ENCODE results near the gene KREMEN2.

The KREMEN2 gene

DNA sequence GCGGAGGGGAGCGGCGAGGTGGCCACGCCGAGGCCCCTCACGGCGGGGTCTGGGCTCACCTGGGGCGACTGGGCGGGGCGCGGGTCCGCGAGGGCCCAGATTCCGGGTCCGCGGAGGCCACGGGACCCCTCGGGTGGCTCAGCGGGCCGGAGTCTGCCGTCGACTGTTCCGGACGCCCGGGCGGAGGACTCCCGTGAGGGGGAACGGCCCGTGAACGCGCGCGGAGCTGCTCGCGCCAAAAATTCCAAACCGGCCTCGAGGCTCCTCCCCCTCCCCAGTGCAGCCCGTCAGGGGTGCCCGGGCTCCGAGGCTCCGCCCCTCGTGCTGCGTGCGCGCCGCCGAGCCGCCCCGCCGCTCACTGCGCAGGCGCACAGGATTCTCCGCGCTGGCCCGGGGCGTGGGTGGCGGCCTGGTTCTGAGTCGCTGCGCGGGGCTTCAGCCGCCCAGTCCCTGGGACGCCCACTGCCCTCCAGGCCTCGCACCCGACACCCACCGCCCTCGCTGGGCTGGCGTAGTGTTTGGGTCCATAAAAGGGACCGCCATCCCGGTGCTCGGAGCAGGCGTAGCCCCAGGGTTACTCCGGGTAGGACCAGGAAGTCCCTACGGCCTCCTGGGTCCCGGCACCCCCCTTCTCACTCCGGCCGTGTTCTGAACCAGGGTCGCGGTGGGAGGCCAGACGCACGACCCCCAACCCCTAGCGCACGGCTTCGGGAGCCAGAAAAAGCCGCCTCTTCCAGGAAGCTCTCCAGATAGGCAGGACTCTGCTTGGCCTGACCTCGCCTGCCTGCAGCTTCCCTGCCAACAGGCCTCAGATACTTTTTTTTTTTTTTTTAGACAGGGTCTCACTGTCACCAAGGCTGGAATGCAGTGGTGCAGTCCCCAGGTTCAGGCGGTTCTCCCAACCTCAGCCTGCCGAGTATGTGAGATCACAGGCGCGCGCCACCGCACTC is 16.4 kb downstream of the KREMEN2 start, which contains the start of gene PKMYT1:
TSS of gene PKMYT1 (minus strand) at position 220 of the 950 bp plus-strand sequence. CDS start 789 bp downstream, outside the sequence.
- DNase-seq: peak; percentile 94

DNA sequence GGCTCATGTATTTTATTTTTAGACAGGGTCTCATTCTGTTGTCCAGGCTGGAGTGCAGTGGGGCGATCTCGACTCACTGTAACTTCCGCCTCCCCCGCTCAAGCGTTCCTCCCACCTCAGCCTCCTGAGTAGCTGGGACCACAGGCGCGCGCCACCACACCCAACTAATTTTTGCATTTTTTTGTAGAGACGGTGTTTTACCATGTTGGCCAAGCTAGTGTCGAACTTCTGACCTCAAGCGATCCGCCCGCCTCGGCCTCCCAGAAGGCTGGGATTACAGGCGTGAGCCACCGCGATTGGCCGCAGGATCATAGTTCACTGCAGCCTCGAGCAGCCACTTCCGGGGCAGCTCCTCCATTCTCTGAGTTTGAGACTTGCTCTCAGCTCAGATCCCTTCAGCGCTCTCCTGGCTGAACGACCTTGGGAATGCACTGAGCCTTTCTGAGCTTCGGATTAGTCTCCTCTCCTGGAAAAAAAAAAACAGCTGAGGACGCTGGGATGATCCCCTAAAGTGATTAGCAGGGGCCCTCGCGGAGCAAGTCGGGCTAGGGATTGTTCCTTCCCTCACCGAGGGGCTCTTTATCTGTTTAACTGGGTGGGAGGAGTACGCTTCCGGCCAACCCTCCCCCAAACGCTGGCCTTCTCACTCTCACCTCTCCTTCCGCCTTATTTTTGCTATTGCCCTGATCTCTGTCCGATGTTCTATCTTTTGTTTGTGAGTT is 17.3 kb downstream of the KREMEN2 start:
- no peak for DNase-seq

DNA sequence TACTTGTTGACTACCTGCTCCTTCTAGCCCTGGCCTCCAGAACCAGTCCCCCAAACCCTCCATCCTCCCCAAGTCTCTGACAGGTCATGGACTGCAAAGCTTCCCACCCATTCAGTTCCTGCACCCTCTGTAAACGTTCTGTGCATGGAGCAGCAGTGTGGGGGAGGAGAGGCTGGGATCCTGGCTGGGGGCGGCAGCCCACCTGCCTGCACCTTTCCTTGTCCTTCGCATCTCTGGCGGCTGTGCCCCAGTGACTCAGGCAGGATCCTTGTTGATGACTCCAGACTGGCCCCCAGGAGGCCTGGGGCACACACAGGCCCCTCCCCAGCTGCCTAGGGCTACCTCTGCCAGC is 17.8 kb downstream of the KREMEN2 start:
- DNase-seq: no peak

GRCh38 chr16:2982402-2982801 is 18.3 kb downstream of the KREMEN2 start:
- no peak for DNase-seq

DNA sequence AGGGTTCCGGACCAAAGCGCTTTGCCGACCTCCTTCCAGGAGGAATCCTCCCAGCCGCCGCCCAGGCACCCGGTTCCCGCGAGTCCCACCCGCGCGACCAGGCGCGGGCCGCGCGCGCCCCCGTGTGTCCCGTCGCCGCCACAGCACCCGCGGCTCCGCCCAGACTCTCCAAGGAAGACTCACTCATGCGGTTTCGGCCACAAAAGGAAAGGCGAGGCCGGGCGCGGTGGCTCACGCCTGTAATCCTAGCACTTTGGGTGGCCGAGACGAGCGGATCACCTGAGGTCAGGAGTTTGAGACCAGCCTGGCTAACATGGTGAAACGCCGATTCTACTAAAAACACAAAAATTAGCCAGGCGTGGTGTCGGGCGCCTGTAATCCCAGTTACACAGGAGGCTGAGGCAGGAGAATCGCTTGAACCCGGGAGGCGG is 19.6 kb downstream of the KREMEN2 start:
- DNase-seq: peak; percentile 71

- DNase-seq: no peak
Observed at GRCh38 chr16:2985462-2985861, 21.4 kb downstream of the KREMEN2 start.

DNA sequence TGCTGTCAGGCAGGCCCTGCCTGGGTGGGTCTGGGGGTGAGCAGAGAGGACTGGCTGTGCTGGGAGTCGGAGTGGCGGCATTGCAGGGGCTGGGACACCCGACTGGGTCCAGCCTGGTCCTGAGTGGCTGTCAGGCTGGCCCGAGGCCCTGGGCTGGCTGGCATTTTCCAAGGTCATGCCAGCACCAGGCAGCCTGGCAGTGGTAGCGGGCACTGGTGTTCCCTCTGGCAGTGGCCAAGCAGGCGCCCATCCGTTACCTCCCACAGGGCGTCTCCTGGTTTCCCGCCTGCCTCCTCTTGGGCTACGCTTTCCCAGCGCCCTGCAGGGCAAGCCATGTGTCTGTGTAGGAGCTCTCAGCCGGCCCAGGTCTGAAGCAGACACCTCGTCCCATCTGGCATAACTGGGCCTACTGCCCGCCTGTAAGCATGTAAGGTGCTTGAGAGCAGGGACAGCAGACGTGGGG is 21.8 kb downstream of the KREMEN2 start:
- no peak for DNase-seq

DNA sequence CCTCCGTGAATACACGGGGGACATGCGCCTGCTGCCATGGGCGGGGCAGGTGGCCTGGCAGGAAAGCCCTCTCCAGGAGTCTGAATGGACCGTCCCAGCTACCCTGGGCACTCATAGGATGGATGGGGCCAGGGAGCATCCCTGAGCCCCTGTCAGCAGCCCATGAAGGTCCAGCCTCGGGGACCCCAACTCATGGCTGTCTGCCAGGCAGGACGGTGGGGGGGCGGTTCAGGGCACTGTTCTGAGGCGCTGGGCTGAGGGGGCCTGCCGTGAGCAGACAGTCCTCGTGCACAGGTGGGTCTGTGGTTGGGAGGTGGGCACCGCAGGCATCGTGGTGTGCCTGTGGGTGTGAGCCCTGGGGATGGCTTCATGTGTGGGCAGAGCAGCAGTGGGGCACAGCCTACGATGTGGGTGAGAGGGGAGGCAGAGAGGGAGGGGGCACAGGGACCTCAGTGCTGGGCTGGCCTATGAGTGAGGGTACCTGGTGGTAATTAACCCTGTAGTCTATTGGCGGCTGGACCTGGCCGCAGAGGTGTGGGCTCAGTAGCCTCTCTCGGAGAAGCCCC is 22.6 kb downstream of the KREMEN2 start:
- DNase-seq: no peak

DNA sequence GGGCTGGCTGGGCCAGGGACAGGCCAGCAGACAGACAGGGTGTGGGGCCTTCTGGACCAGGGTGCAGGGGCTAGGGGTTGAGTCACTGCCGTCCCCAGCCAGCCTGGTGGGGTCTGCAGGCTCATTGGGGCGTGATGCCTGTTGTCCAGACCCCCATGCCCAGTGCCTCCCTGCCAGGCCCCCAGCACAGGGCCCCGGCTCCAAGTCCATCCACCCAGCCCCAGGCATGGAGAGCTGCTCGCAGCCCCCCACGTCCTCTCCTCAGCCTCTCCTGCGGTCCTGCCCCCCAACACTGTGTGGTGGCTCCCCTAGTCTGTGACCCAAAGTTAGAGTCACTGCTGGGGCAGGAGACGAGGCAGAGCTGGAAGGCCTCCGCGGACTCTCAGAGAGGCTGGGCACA is 23.2 kb downstream of the KREMEN2 start:
- DNase-seq: no peak

GRCh38 chr16:2987833-2988232 is 23.8 kb downstream of the KREMEN2 start:
- DNase-seq: no peak

GRCh38 chr16:2988590-2989099 is 24.6 kb downstream of the KREMEN2 start:
- no peak for DNase-seq

DNA sequence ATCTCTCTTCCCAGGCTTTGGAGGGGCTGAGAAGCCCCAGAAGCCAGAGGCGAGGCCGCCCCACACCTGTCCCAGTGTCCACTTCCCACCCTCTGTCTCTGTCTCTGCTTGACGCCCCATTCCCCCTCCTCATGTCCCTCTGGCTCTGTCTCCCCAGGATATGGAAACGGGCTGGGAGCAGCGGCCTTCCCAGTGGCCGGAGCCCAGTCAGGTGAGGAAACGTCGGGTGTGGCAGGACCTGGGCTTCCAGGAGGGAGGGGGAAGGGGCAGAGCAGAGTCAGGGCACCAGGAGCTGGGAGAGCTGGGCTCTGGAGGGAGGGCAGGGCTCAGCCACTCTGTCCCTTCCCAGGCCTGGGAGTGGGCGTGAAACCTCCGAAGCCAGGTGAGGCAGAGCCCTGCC is 26.8 kb downstream of the KREMEN2 start:
- DNase-seq: no peak

GRCh38 chr16:2991566-2992261 is 27.6 kb downstream of the KREMEN2 start:
- DNase-seq: no peak

- no peak for DNase-seq
Observed at GRCh38 chr16:2992383-2993081, 28.5 kb downstream of the KREMEN2 start.

GRCh38 chr16:2996298-2996697 is 32.2 kb downstream of the KREMEN2 start:
- DNase-seq: no peak

- no peak for DNase-seq
Observed at GRCh38 chr16:2999929-3000328, 35.9 kb downstream of the KREMEN2 start.

DNA sequence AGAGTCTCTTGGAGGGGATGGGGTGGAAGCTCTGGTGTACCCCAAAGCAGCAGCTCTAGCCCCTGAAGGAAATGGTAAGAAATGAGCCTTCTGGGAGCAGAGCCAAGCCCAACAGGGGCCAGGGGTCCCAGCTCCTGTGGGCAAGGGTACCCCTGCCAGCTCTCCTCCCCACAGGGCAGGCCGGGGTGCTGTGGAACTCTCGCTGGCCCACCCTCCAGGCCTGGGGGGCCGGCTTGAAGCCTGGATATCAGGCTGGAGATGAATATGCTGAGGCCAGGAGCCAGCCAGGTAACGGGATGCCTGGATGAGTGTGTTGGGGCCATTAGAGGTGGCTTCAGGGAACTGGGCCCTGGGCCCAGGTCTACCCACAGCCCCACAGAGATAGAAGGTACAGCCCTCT is 36.5 kb downstream of the KREMEN2 start:
- DNase-seq: no peak

- DNase-seq: no peak
Observed at GRCh38 chr16:3001316-3001715, 37.2 kb downstream of the KREMEN2 start.

- peak; percentile 99 for DNase-seq
Observed at GRCh38 chr16:3003582-3004270, 39.7 kb downstream of the KREMEN2 start.

- DNase-seq: no peak
Observed at GRCh38 chr16:3004319-3004718, 40.2 kb downstream of the KREMEN2 start.

- DNase-seq: no peak
Observed at GRCh38 chr16:3004781-3005284, 40.8 kb downstream of the KREMEN2 start.
